D721Med (cell line): ENCODE measurements around the gene TMEM45B.
"Not testable (repeated sequence)": the region's sequence is repeated elsewhere in the genome, so short reads cannot be mapped to it uniquely, and the experiment has no call there.

Source experiments
- DNase-seq: peaks from one replicate; pipeline ENCODE4 v3.0.0; 2011; ENCODE audit warnings: low spot score; ENCODE audit not compliant: insufficient read length
- FAIRE-seq: peaks from 2 replicates; lab custom pipeline; 2011; peaks lifted over from hg19 to GRCh38; lab: Jason Lieb, UNC
- TF ChIP-seq, protein P1 (sequence below): IDR thresholded peaks from 2 replicates; pipeline ENCODE4 v1.5.1; 2012; ENCODE audit warnings: mild to moderate bottlenecking, control low read depth; ENCODE audit not compliant: insufficient read depth; ENCODE audit errors: missing control alignments

Gene TMEM45B

DNA sequence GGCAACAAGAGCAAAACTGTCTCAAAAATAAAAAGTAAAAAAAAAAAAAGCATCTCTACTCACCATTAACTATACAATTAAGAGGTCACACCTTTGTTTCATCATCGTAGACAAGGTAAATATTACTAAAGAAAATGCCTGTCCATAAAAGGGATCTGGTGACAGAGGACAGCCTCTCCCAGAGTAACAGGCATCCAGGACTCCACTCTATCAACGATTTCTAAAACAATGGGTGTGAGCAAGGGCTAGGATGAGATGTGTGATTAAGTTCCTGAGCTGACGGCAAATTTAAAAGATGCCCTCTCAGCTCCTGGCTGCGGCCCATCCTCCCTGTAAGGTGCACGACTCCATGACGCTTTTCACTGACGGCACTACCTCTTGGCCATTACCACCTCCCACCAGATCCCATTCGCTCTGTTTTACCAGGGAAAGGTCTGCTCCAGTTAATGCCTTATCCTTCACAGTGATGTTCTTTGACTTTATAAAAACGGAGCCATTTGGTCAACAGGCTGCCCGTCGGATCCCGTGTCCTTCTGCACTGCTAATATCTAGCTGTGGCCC lies 2.3 kb upstream of the TMEM45B start:
- no peak for DNase-seq
- FAIRE-seq: no peak
- TF ChIP-seq, protein P1, sequence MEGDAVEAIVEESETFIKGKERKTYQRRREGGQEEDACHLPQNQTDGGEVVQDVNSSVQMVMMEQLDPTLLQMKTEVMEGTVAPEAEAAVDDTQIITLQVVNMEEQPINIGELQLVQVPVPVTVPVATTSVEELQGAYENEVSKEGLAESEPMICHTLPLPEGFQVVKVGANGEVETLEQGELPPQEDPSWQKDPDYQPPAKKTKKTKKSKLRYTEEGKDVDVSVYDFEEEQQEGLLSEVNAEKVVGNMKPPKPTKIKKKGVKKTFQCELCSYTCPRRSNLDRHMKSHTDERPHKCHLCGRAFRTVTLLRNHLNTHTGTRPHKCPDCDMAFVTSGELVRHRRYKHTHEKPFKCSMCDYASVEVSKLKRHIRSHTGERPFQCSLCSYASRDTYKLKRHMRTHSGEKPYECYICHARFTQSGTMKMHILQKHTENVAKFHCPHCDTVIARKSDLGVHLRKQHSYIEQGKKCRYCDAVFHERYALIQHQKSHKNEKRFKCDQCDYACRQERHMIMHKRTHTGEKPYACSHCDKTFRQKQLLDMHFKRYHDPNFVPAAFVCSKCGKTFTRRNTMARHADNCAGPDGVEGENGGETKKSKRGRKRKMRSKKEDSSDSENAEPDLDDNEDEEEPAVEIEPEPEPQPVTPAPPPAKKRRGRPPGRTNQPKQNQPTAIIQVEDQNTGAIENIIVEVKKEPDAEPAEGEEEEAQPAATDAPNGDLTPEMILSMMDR: no peak

DNA sequence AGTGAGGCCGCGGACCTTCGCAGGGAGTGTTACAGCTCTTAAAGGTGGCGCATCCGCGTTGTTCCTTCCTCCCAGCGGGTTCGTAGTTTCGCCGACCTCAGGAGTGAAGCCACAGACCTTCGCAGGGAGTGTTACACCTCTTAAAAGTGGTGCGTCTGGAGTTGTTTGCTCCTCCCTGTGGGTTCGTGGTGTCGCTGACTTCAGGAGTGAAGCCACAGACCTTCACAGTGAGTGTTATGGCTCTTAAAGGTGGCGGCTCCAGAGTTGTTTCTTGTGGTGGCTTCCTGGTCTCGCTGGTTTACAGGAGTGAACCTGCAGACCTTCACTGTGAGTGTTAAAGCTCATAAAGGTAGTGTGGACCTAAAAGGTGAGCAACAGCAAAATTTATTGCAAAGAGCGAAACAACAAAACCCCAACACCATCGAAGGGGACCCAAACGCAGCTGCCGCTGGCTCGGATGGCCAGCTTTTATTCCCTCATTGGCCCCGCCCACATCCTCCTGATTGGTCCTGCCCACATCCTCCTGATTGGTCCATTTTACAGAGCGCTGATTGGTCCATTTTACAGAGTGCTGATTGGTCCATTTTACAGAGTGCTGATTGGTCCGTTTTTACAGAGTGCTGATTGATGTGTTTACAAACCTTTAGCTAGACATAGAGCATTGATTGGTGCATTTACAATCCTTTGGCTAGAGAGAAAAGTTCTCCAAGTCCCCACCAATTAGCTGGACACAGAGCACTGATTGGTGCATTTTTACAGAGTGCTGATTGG lies 1.2 kb upstream of the TMEM45B start:
- TF ChIP-seq, protein P1: no peak
- FAIRE-seq: no peak
- no peak for DNase-seq

DNA sequence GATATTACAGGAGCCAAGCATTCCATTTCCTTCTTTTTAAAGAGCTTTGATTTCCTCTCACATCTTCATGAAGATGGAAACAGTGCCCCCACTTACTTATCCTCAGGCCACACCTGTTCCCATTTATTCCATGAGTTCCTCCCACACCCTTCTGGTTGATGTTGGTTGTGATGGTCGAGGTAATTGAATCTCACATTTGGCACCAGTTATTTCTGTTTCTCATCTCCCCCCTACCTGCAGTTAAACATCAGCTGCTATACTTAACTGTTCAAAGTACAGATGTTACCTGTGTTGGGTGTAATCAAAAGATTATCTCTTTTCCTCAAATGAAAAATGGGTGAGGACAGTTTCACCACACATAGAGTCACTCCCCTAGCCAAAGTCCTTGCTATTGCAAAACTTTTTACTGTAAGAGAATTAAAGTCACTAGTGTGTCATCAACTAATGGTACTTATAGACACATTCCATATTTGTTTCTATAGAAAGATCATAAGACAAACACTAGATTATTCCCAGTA lies 1.9 kb downstream of the TMEM45B start:
- no peak for FAIRE-seq
- no peak for DNase-seq
- TF ChIP-seq, protein P1: no peak

DNA sequence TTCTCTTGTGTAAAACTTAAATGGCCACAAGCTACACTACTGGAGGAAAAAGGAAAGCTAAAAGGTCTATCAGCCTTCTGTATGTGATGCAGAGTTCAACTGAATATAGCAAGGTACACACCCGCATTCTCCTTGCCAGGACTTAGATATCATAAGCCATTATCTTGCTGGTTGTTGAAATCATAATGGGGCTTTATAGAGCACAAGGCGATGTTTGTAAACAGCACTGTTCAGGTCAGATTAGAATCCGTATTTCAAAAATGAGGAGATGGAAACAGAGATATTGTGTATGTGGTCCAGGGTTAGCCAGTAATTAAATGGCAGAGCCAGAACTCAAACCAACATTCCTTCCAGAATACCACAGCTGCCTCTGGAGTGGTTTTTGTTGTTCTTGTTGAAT lies 2.6 kb downstream of the TMEM45B start:
- FAIRE-seq, DNase-seq: not testable (repeated sequence)

DNA sequence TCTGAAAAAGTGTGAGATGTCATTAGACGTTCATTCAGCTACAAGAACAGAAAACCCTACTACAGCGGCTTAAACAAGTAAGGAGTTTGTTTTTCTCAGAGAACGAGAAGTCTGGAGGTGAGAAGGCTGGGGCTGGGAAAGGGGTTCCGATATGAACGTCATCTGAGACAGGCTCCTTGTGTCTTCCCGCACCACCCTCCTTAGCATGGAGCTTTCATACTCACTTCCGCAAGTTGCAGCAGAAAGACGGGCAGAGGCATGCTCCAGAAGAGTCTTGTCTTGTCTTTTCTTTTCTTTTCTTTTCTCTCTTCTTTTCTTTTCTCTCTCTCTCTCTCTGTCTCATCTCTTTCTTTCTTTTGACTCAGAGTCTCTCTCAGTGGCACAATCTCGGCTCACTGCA lies 3.6 kb downstream of the TMEM45B start:
- DNase-seq (no peak), FAIRE-seq (no peak)
- TF ChIP-seq, protein P1: no peak

DNA sequence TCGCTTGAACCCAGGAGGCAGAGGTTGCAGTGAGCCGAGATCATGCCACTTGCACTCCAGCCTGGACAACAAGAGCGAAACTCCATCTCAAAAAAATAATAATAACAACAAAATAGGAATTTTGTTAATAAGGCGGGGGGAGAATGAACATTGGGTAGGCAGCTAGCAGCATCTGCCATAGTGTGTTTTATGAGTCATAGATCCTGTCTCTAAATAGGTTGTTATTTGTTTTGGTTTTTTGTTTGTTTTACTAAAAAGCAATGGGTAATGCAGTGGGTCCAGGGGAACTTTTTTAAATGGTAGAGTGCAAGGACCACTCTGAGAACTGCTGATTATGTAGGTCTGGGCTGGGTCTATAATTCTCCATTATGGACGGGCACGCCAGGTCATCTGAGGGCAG lies 4.6 kb downstream of the TMEM45B start:
- not testable (repeated sequence) for DNase-seq, FAIRE-seq

DNA sequence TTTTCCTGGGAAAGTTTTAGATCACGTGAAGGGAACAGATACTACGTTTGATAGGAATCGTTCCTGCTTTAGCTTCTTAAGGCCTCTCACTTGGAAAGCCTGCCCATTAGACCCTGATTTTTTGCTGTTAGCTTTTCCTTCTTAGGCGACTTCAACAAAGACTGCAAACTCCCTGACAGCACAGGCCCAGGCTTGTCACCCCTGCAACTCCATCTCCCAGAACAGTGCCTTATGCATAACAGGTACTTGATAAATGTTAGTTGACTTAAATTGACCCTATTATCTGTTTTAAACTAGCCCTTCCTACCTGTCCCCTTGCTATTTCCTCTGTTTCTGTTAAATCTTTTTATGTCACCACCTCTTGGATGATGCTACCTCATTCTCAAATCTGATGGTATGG lies 7.6 kb downstream of the TMEM45B start:
- not testable (repeated sequence) for FAIRE-seq, DNase-seq

DNA sequence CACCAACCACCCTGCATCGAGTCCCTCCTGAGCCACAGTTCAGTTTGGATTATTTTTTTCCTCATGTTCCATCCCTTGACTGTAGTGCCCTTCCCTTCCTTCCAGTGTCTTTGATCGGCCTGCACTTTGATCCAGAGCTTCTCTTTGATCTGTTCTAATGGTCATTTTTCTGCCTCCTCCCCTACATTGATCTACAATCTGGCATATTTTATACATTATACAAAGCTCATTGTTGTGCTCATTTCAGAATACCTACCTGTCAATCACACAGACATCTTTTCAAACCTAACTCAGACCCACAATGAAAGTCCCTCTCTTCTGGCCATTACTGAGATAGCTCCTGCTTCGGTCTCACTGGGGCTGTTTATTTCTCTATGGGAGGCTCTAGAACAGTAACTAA lies 8.2 kb downstream of the TMEM45B start:
- not testable (repeated sequence) for DNase-seq
- peak; percentile 35 for FAIRE-seq

DNA sequence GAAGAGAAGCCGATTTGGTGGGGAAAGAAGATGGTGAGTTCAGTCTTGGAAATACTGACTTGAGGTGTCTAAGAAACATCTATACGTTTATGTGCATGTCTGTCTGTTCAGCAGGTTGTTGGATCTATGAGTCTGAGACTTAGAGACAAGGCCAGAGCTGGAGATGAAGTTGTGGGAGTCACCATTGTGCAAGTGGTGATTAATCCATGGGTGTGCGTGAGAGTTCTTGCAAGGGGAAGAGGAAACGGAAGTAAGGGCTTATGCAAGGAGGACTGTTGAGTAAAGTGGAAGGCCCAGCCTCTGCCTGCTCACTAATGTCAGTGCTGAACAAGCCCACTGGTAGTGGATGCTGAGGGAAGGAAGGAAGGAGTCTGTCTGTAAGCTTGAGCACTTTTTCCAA lies 9.7 kb downstream of the TMEM45B start:
- DNase-seq (no peak), FAIRE-seq (no peak)
- TF ChIP-seq, protein P1: no peak
